ENCODE measurements around the gene HECTD2.
"Not testable (repeated sequence)": the region's sequence is repeated elsewhere in the genome, so short reads cannot be mapped to it uniquely, and the experiment has no call there.

HECTD2 gene

DNA sequence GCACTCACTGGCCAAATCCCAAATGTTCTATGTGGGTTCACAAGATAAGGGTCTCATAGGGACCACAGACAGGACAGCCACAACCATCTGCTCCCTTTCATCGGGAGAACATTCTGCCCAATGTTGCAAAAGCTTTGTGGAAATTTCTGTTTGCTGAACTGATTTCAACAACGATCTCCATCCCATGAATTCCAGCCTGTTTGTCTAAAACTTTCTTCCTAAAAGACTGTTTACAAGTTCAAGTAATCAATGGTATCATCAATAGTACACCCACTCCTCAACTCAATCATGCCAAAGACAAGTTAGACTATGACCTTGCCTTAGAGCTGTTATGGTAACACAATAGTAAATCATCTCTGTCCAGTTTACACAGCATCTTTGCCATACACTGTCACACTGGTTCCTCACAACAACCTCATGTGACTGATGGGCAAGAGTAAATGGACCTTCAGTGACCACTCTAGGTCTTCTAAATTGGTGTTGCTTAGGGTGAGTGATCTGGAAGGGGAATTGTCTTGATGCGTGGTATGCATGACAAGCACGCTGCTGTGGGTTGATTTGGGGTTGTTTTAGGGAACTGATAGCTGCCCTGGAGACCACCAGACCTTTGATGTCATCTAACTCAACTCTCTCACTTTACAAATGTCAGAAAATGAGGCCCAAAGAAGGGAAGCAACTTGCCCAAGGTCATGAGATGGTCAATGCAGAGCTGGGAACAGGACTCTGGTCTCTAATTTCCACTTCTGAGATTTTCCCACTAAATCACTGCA, 127.7 kb downstream of the HECTD2 start:
- DNase-seq (ENCODE audit: low read depth): no peak

GRCh38 chr10:91539930-91540329, 129.8 kb downstream of the HECTD2 start:
- DNase-seq (ENCODE audit: low read depth): no peak

- DNase-seq (ENCODE audit: low read depth): no peak
Measured at GRCh38 chr10:91540733-91541132, 130.6 kb downstream of the HECTD2 start.

- DNase-seq (ENCODE audit: low read depth): no peak
Measured at GRCh38 chr10:91541481-91541880, 131.3 kb downstream of the HECTD2 start.

GRCh38 chr10:91545384-91545783, 135.2 kb downstream of the HECTD2 start:
- DNase-seq (ENCODE audit: low read depth): no peak

- no peak for DNase-seq (ENCODE audit: low read depth)
Measured at GRCh38 chr10:91545838-91546237, 135.7 kb downstream of the HECTD2 start.

DNA sequence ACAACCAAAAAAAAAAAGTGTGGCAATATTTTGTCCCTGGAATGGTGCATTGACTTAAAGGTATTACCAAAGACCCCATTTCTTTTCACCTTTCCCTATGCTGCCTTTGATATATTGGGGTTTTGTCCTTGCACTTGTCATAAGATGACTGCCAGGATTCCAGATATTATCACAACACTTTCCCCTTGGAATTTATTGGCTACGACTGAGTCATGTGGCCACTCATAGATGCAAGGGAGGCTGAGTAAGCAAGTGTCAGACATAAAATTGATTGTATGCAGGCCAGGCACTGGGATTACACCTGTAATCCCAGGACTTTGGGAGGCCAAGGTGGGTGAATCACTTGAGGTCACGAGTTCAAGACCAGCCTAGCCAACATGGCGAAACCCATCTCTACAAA, 139.1 kb downstream of the HECTD2 start:
- no peak for DNase-seq (ENCODE audit: low read depth)

GRCh38 chr10:91550021-91550420, 139.9 kb downstream of the HECTD2 start:
- no peak for DNase-seq (ENCODE audit: low read depth)

DNA sequence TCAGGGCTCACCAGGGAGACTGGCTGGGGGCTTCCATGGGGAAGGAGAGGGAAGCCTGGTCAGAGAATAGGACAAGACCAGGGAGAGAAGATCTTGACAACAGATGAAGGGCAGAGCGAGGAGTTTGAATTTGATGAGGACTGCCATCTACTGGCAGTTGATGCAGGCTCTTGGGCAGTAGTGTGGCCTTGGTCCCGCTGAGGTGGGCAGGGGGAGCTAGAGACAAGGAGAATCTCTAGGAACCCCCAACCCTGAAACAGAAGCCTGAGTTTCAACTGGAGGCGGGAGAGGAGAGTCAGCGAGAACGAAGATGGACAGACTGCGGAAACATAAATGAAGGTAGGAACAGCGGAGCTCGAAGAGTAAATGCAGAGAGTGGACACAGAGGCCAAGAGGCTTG, 141.7 kb downstream of the HECTD2 start:
- DNase-seq (ENCODE audit: low read depth): no peak

DNA sequence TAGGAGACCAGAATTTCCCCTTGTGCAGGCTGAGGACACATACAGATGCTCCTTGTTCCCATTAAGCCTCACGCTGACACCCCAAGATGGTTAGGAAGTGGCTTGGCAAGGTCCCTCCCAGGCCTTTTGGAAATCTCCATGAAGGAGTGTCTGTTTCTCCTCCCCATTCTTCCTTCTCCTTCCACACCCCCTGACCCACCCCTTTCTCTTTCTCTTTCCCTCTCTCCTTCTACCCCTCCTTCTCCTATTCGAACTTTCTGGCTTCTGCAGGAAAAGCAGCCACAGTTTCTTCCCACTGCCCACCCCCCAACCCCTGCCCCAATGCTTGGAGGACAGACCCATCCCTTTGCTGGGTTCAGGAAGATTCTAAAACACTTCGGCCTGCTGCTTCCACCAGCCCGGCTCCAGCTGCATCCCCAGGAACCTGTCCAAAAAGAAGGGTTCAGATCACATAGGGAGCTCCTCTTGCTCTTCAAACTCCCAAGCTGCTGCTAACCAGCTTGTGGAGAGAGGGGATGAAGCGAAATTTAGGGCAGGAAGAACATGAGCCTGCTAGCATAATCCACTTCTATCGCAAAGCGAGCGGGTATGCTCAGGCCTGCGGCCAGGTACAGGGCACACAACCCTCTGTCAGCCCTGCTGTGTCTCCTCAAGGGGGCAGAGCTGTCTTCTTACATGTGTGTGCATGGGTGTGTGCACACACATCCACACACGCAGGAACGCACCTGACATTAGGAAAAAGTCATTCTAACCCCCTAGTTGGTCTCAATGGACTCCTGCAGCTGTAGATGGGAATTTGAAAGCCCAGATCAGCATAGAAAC, 142.3 kb downstream of the HECTD2 start:
- DNase-seq (ENCODE audit: low read depth): no peak

- no peak for DNase-seq (ENCODE audit: low read depth)
Measured at GRCh38 chr10:91555455-91555854, 145.3 kb downstream of the HECTD2 start.

DNA sequence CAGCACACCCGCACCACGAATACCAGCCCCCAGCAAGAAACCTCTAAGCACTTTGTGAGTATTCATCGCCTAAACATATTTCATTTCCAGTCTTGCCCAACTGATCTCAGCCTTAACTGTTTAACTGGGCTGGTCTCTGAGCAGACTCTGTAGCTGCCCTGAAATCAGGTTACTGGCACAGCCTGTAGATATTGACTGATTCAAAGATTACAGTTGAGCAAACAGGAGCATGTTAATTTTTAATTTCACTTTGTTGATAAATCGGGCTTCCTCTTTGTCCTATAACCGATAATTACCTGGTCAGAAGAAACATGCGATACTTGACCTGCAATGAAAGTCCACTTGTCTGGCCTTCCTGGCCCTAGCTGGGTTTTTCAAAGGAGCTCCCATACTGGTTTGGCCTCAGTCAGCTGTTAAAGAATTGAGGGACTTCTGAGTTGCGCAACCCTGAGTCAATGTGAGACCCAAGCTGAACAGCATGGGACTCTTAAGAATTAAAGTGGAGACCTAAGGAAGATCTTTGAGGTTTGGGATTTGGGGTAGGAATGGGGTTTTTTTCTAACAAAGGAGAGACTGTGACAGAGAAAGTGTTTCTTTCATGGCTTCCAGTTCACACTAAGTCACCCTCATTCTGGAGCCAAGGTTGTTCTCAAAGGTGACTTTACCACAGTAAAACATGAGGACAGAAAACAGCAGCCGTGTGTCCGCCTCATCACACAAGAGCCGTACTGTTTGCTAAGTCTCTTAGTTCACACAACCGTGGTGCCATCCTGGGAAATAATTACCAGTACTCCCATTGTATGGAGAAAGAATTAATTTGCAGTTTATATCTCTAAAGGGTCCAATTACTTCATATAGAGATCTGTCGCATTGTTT, 146.8 kb downstream of the HECTD2 start:
- DNase-seq (ENCODE audit: low read depth): no peak

DNA sequence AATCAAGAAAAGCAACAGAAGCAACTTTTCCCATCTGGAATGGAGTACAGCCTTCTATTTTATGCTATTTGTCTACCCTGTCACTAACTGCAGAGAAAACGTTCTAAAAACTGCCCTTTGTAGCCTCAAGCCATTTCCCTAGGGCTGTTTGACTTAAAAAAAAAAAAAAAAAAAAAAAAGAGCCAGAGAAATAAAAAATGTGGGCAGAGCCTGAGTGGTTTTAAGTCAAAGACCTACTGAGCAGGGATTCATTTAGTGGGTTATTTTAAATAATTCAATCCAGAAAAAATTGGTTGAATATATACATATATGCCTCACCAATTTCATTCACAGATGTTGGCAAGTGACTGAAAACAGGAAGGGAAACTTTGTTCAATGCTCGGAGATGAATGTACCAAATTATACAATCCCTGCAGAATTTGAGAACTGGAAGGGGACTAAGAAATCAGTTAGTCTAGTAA, 147.5 kb downstream of the HECTD2 start:
- DNase-seq (ENCODE audit: low read depth): no peak

GRCh38 chr10:91558473-91558872, 148.3 kb downstream of the HECTD2 start:
- DNase-seq (ENCODE audit: low read depth): no peak

DNA sequence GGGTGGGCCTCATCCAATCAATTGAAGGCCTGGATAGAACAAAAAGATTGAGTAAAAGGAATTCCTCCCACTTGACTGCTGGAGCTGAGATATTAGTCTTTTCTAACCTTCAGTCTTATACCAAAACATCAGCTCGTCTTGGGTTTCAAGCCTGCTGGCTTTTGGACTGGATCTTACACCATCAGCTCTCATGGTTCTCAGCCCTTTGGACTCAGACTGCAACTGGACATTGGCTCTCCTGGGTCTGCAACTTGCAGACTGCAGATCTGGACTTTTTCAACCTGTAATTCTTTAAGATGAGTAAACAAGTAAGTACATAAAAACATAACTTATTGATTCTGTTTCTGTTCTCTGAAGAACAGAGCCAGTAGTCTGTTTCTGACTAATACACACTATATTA, 149.0 kb downstream of the HECTD2 start:
- DNase-seq (ENCODE audit: low read depth): no peak

DNA sequence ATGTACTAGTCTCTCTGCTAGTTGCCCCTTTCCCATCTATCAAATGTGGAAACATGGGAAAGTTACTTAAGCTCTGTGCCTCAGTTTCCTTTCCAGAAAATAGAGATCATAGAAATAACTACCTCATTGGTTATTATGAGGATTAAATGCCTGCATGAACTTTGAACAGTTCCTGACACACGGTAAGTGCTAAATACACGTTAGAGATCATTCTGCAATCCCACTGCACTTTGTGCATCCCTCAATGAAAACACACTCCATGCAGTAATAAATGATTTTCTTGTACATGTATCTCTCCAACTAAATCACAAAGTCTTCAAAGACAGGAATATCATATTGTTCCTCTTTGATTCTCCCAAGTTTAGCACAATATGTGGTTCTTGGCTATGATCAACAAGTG, 149.6 kb downstream of the HECTD2 start:
- DNase-seq (ENCODE audit: low read depth): no peak

DNA sequence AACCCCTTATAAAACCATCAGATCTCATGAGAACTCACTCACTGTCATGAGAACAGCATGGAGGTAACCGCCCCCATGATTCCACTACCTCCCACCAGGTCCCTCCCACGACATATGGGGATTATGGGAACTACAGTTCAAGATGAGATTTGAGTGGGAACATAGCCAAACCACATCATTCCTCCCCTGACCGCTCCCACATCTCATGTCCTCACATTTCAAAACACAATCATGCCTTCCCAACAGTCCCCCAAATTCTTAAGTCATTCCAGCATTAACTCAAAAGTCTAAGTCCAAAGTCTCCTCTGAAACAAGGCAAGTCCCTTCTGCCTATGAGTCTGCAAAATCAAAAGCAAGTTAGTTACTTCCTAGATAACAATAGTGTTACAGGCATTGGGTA, 150.7 kb downstream of the HECTD2 start:
- not testable (repeated sequence) for DNase-seq (ENCODE audit: low read depth)

GRCh38 chr10:91562839-91563581, 152.9 kb downstream of the HECTD2 start:
- DNase-seq (ENCODE audit: low read depth): no peak

GRCh38 chr10:91564026-91564425, 153.9 kb downstream of the HECTD2 start:
- no peak for DNase-seq (ENCODE audit: low read depth)

All from stimulated activated CD8-positive, alpha-beta memory T cell treated with anti-CD3 and anti-CD28 coated beads, Interleukin-7, amount 100 ng/mL, for 24 hours (primary cell).